Subcutaneous adipose tissue (tissue), 4 donors: ENCODE data around the gene PDE4A. TPM values are rescaled to one million over a fixed set of nuclear protein-coding genes. Genes with fewer than 3 reads are reported as not detected.

Source experiments
- total RNA-seq, 4 donors: library from RNA; depleted of rRNA; stranded (reverse); fragments of >200 nt; gene quantifications; one replicate each; pipeline ENCODE4 v1.1.0, GENCODE V29; 2016
- TF ChIP-seq, protein P1 (sequence below): fragments of 450-650 bp; IDR thresholded peaks from one replicate; pipeline ENCODE4 v1.5.1; 2016; ENCODE audit warnings: low read depth, mild to moderate bottlenecking, control low read depth, antibody characterized with exemption, moderate library complexity

The PDE4A gene
- total RNA-seq, 4 donors from 2014 or later: 14.3 to 26.6 (median 17.8) TPM

DNA sequence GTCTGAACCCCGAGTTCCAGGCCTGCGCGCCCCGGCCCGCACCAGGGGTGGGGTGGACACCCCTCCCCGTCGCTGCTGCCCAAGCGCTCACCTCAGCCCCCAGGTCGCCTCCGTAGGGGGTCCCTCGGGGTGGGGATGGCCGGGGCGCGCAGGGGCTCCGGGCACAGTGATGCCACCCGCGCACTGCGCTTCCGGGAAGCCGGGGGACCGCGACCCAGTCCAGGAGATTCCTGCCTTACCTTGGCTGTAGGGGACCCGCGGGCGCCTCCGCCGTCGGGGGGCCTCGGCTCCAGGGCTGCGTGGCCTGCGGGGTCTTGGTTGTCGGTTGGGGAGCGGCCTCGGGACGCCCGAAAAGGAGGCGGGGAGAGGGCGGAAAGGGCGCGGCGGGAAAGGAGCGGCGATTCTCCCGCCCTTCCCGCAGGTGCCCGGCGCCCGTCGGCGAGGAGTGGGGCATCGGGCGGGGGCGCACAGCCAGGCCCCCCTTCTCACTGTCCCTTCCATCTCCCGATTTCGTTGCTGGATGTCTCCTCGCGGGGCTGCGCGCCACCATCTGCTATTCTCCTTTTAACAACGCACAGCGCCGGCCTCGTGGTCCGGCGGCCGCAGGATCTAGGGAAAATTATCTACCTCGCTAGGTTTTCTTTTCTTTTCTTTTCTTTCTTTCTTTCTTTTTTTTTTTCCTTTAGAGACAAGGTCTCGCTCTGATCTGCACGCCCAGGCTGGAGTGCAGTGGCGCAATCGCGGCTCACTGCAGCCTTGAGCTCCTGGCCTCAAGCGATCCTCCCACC, 82.9 kb downstream of the PDE4A start, which contains the start of gene KEAP1:
TSS of gene KEAP1 (minus strand) at position 355 of the 788 bp plus-strand sequence. CDS start 3,323 bp downstream, outside the sequence.
- TF ChIP-seq, protein P1, sequence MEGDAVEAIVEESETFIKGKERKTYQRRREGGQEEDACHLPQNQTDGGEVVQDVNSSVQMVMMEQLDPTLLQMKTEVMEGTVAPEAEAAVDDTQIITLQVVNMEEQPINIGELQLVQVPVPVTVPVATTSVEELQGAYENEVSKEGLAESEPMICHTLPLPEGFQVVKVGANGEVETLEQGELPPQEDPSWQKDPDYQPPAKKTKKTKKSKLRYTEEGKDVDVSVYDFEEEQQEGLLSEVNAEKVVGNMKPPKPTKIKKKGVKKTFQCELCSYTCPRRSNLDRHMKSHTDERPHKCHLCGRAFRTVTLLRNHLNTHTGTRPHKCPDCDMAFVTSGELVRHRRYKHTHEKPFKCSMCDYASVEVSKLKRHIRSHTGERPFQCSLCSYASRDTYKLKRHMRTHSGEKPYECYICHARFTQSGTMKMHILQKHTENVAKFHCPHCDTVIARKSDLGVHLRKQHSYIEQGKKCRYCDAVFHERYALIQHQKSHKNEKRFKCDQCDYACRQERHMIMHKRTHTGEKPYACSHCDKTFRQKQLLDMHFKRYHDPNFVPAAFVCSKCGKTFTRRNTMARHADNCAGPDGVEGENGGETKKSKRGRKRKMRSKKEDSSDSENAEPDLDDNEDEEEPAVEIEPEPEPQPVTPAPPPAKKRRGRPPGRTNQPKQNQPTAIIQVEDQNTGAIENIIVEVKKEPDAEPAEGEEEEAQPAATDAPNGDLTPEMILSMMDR: no peak

DNA sequence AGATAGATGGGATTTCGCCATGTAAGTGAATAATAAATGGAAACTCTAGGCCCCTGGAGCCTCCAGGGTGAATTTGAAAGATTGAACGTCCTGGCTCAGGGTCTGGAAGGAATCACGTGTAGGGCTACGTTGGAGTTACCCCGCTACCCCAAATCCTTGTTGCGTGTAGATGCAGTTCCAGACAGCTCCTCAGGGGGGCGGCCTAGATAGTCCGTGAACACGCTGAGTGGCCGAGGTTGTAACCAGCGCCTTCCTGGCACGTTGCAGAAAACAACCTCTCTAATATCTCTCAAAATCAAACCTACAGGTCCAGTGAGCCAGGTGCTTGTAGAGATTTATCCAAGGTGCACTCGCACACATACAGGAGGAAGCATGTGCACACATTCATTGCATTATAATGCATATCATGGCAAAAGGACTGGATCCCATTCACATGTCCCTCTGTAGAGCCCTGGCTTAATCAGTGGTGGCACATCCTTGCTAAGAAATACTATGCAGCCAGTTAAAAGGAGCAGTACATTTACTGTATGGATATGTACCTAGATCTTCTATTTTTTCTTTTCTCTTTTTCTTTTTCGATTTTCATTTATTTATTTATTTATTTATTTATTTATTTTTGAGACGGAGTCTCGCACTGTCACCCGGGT, 85.4 kb downstream of the PDE4A start:
- TF ChIP-seq, protein P1: no peak

DNA sequence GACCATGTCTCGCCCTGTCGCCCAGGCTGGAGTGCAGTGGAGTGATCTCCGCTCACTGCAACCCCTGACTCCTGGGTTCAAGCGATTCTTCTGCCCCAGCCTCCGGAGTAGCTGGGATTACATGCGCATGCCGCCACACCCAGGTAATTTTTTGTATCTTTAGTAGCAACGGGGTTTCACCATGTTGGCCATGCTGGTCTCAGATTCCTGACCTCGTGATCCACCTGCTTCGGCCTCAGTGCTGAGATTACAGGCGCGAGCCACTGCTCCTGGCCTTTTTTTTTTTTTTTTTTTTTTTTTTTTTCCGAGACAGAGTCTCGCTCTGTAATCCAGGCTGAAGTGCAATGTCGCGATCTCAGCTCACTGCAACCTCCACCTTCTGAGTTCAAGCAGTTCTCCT, 87.7 kb downstream of the PDE4A start:
- TF ChIP-seq, protein P1: no peak

DNA sequence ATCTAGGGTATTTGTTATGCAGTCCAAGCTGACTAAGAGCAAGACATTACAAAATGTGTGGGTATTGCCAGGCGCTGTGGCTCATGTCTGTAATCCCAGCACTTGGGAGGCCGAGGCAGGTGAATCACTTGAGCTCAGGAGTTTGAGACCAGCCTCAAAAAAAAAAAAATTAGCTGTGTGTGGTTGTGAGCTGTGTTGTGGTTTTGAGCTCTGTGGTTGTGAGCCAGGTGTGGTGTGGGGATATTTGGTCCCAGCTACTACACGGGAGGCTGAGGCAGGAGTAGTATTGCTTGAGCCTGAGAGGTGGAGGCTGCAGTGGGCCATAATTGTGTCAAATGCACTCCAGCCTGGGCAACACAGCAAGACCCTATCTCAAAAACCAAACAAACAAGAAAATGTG, 88.4 kb downstream of the PDE4A start:
- TF ChIP-seq, protein P1: no peak

DNA sequence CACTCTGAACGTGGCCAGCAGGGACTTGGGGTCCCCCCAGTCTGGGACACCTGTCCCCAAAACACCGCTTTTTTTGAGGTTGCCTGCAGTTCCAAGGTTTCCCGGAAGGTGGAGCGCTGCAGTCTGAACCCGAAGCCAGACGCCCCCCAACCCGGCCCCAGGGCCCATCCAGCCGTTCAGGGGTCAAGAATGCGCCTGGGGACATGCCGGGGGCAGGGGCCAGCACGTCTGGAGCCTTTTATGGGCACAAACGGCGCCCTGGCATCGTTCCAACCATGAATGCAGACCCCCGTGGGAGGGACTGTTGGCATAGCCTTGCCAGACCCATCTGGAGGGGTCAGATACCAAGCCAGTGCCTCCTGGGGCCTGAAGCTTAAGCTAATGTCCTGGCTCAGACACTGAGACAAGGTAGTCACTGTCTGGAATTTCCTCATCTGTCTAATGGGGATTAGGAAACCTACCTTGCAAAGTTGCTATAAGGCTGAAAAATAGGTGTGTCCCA, 90.0 kb downstream of the PDE4A start:
- TF ChIP-seq, protein P1: no peak

DNA sequence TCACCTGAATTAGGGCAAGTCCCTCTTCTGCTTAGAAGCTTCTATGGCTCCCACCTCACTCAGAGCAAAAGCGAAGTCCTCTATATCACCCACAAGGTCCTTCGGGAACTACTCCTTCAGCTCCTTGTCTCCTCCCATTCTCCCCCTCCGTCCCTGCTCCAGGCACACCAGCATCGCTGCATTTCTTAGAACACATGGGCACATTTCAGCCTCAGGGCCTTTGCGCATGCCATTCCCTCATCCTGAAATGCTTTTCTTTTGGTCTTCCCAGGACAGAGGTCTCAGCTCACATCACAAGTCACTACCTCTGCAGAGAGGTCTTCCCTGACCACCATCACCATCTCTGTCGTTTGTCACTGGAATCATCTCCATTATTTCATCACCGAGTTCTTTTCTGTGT, 92.9 kb downstream of the PDE4A start:
- TF ChIP-seq, protein P1: no peak
